Measurements from ENCODE around the gene PRELID2.
A peak's percentile ranks its signal among the peaks of the same experiment; 100 is the strongest.
"Not testable (repeated sequence)": the region's sequence is repeated elsewhere in the genome, so short reads cannot be mapped to it uniquely, and the experiment has no call there.

Gene PRELID2

DNA sequence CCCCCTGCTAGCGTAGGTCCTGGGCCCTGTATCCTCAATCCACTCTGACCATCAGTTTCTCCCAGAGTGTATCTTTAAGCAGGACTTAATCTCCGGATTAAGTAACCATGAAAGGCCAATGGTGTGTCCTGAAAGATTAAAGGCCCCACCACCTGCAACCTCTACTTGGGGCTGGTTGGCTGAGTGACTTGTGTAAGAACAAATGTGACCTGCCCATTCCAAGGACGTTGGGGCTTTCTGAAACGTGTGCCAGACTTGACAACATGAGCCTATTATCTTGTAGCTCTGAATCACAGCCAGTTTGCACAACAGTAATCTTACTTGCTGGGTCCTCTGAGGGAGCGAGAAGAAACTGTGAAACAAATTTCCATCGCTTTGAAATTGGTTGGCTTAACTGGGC is 3.1 kb upstream of the PRELID2 start:
- no peak for DNase-seq

DNA sequence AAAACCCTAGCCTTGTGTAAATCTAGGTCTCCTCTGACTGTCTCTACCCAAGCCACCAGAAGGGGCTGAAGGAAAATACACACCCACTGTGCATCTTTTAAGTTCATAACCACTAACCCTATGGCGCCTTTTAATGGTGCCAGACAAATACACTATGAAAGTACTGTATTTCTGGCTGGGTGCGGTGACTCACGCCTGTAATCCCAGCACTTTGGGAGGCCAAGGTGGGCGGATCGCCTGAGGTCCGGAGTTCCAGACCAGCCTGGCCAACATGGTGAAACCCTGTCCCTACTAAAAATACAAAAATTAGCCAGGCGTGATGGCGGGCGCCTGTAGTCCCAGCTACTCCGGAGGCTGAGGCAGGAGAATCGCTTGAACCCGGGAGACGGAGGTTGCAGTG is 1.1 kb upstream of the PRELID2 start:
- peak; percentile 16 for DNase-seq

DNA sequence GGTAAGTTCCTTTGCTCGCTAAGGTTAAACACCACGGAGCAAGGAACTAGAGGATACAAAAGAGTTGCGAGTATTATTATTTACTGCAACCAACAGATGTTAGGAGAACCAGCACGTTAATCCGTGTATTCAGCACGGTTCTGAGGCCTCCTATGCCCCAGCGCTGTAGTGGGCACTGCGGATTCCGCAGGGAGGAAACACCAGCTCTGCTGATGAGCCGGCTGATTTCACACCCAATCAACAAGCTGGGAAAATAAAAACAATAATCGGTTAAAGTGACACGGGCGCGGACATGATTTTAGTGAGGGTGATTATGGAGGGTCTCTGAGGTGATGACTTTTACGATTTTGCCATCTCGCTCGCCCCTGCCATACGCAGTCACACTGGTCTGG is 702 bp upstream of the PRELID2 start:
- no peak for DNase-seq

- peak; percentile 62 for DNase-seq
These were observed 607 bp downstream of the PRELID2 start for GRCh38 chr5:145834554-145834916.

GRCh38 chr5:145833631-145834200 is 1.4 kb downstream of the PRELID2 start:
- no peak for DNase-seq

GRCh38 chr5:145830594-145830993 is 4.5 kb downstream of the PRELID2 start:
- no peak for DNase-seq

DNA sequence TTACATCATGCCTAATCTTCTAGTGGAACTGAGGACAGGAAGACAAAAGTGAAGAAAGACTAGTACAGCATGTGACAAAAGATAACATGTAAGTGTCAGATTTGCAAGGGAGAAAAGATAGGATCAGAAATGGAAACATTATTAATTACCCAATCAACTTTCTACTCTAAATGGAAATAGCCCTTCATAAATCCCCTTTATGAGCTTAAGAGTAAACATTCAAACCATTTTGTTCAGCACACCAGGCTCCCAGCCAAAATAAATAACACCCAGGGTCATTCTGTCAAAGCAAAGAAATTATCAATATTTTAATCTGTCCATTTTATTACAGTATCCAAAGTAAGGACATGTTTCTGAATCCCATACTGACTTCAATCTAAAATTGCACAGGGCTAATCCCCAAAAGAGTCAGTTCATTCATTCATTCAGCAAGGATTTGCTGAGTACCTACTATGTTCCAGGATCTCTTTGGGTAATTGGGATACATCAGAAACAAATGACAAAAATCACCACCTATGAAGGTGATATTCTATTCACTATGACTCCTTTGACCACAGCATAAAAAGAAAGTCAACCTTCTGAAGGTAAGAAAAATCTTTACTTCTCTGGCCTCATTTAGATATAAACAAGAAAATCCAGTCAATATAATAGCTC is 5.3 kb downstream of the PRELID2 start:
- peak; percentile 91 for DNase-seq

DNA sequence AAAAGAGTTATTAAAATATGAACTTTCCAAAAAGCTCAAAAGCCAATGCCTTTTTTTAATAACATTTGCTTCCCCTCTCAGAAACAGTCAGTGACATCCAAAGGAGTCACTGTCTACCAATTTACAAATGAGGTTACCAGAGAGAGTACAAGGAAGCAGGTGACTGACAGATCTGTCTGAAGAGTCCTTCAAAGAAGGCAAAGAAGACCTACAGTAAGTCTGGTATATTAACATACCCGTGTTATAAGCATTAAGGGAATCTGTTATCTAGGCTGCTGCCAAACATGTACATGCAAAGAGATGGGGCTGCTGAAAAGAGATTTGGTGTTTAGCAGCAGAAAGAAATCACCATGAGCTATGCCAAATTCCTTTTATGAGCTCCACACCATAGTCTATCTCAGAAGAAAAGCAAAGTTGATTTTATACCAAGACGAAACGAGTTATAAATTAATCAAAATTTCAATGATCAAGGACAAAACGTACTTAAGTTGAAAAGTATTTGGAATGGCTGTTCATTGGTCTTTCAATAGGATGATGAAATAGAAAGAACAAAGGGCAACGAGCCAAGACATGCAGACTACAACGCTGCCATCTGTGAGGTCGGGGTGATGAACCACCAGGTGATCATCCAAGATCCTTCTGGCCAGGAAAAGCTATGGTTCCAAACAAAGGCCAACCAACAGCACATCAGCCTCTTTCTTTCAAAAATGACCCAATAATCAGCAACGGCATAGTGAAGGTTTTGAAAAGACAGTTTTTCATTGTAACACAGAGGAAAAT is 8.1 kb downstream of the PRELID2 start:
- peak; percentile 88 for DNase-seq

DNA sequence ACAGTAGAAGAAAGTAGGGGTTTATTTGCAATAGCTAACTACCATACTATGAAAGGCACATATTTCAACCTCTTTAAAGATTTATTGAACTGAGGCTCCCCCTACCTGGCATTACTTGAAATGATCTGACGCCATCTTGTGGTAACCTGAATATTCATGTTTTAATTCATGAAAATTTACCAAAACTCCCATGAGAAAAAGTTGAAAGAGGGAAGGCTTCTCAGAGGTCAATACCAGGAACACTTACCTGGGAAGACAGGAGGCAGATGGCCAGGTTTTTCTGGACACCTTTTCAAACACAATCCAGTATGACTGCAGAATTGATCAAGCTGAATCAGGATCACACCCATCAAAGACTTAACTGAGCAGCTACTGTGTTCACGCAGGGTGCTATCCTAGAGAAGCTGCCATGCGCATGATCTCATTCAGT is 9.4 kb downstream of the PRELID2 start:
- peak; percentile 86 for DNase-seq

- DNase-seq, result peak; percentile 12
These were observed 11.1 kb downstream of the PRELID2 start for GRCh38 chr5:145824040-145824439.

GRCh38 chr5:145818604-145819003 is 16.5 kb downstream of the PRELID2 start:
- no peak for DNase-seq

DNA sequence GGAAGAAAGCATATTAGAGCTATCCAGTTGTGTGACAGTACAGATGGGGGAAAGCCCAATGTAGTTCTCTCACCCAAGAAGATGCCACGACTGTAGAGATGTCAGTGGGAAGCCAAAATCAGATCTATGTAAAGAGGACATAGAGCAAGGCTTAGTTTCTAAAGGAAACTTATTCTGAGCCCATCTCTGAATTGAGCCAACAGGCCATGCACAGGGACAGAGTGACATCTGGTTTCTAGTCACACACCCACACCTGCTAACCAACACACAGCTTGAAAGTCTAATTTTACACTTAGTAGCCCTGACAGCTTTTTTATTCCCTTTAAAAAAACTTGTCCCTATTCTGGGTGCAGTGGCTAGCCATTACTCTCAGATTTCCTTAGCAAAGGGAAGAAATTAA is 22.3 kb downstream of the PRELID2 start:
- no peak for DNase-seq

DNA sequence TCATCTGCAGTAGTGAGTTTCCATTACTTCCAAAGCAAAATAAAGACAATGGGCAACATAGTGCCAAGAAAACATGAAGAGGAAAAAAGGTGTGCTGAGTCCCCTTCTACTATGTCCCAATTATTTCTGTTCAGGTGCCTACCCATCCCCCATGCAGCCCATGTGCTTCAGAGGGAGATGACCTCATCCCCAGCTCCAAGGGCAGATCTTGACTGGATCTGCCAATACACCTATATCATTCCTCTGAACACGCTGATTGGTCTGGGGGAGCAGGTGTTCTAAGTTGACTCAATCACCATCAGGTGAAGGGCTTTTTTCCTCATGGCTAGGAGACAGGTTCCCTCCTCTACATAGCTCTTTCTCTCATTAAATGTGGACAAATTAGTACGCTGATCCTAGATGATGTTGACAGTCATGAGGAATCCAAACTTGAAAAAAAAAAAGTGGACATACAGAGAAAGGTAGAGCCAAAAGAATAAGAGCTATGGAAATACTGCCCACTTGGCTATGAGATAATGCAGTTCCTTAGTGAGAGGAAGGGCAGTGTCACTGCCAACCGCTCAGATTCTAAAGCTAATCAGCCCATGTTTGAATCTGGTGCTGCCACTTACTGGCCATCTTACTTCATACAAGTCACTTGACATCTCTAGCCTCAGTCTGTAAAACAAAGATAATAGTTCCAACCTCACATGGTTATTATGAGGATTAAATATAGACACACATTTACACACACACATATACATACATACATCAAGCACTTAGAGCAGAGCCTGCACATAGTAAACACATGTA is 23.1 kb downstream of the PRELID2 start:
- DNase-seq, result peak; percentile 69

- peak; percentile 51 for DNase-seq
These were observed 28.2 kb downstream of the PRELID2 start for GRCh38 chr5:145806923-145807322.

DNA sequence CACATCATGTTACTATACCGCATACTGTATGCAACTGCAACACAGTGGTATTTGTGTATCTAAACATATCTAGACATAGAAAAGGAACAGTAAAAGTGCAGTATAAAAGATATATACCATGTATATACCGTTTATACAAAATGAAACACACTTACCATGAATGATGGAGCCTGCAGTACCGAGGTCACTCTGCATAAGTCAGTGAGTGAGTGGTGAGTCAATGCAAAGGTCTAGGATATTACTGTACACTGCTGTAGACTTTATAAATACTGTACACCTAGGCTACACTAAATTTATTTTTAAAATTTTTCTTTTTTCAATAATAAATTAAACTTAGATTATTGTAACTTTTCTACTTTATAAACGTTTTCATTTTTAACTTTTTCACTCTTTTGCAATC is 29.3 kb downstream of the PRELID2 start:
- no peak for DNase-seq

GRCh38 chr5:145804701-145805100 is 30.4 kb downstream of the PRELID2 start:
- no peak for DNase-seq

GRCh38 chr5:145803112-145804004 is 31.8 kb downstream of the PRELID2 start:
- no peak for DNase-seq

GRCh38 chr5:145801195-145801594 is 33.9 kb downstream of the PRELID2 start:
- DNase-seq, result no peak

GRCh38 chr5:145800181-145800580 is 35.0 kb downstream of the PRELID2 start:
- no peak for DNase-seq

DNA sequence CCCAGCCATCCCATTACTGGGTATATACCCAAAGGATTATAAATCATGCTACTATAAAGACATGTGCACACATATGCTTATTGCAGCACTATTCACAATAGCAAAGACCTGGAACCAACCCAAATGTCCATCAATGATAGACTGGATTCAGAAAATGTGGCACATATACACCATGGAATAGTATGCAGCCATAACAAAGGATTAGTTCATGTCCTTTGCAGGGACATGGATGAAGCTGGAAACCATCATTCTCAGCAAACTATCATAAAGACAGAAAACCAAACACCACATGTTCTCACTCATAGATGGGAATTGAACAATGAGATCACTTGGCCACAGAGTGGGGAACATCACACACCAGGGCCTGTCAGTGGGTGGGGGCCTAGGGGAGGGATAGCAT is 36.6 kb downstream of the PRELID2 start:
- not testable (repeated sequence) for DNase-seq

DNA sequence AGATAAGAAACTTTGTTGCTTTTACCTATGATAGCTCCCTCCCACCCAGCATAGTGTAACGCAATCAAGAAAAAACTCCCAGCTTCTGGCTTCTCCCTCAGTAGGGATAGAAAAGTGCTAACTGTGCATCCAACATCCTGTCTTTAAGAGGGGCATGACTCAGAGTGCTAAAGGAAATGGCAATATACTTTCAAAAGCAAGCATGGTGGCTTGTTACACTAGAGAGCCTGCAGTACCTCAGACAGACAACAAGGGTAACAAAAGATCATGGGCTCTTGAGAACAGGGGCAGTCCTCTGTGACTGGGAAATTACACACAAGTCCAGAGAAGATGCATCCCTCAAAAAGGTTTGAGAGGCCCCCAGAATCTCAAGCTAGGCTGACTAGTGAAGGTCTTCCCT is 37.8 kb downstream of the PRELID2 start:
- DNase-seq, result no peak

GRCh38 chr5:145796318-145796717 is 38.8 kb downstream of the PRELID2 start:
- no peak for DNase-seq
